Colonic mucosa (tissue), 4 donors: ENCODE measurements around the gene CLN6. TPM values are rescaled to one million over a fixed set of nuclear protein-coding genes. Genes with fewer than 3 reads are reported as not detected.
"Not testable (repeated sequence)": the region's sequence is repeated elsewhere in the genome, so short reads cannot be mapped to it uniquely, and the experiment has no call there.

Source experiments
- DNase-seq: peaks from one replicate; pipeline ENCODE4 v3.0.0-alpha.2; 2020
- H3K27ac ChIP-seq: fragments of 200-600 bp; one replicate; pipeline ENCODE4 v1.8.0; 2021
- H3K27me3 ChIP-seq: fragments of 200-600 bp; one replicate; pipeline ENCODE4 v1.8.0; 2021
- H3K36me3 ChIP-seq: fragments of 200-600 bp; one replicate; pipeline ENCODE4 v1.8.0; 2021
- H3K4me1 ChIP-seq: fragments of 200-600 bp; one replicate; pipeline ENCODE4 v1.8.0; 2021; ENCODE audit warnings: mild to moderate bottlenecking
- H3K4me3 ChIP-seq: fragments of 200-600 bp; one replicate; pipeline ENCODE4 v1.8.0; 2021
- H3K9ac ChIP-seq, 2 donors: one replicate each; pipeline ENCODE4 v1.7.0; 2013; ENCODE audit warnings: control low read depth in 2 of 2, low read depth in 2 of 2, low read length in 2 of 2
- H3K9me3 ChIP-seq: fragments of 200-600 bp; one replicate; pipeline ENCODE4 v1.8.0; 2021
- intact Hi-C: fragments of 100-400 bp; cut with DNase I; formaldehyde crosslinking; loops from one replicate; pipeline ENCODE4 v1.14.1; 2022
- total RNA-seq, 2 donors: library from RNA; stranded (reverse); fragmentation: NEBNext Ultra II Directional in 1 of 2; extraction: Animal tissue kit (Norgen Biotek cat#: 25700) in 1 of 2; gene quantifications; one replicate each; pipeline ENCODE4 v1.2.1, GENCODE V29; 2021
- TF ChIP-seq, protein P1 (sequence below): fragments of 200-600 bp; IDR thresholded peaks from one replicate; pipeline ENCODE4 v1.8.0; 2022; ENCODE audit warnings: antibody characterized with exemption, mild to moderate bottlenecking
- donor health status: healthy.
- donor health status: DM: no; HTN: no; CAD: no.
- donor health status: DM: no; HTN: no; CAD: no.

Gene CLN6
- total RNA-seq, 2 donors from 2014 or later = 18.9 to 55.8 TPM

DNA sequence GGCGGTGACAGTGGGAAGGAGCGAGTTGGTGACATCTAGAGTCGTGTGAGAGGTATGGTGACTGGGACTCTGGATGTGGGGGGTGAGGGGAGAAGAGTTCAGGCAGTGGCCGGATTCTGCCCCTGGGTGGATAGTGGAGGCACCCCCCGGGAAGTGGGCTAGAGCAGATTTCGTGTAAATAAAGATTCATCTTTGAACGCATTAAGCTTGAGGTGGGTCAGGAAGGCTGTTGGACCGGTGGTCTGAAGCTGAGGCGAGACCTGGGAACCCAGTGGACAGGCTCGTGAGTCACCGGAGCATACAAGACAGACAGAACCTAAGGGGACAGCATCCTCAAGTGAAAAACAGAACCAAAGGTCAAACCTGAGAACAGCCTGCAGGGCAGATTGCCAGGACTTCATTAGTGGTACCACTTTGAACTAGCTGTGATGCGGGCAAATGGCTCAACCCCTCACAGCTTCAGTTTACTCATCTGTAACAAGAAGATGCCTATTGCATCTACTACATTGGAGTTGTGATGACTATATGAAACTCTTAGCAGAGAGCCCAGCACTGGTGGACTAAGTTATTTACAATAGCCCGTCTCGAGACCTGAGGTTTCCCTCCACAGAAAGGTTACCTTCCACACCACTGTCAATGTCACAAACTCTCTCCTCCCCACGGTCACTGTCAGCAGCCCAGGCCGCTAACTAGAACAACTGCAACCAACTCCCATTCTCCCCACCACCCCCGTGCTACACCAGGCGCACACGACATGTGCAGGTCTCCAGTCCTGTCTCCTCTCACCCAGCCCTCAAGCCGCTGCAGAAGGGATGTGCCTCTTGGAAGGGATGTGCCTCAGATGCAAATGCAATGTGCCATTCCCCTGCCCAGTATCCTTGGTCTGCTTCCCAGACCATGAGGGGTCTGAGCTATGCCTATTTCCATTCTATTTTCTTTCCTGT is 901 bp upstream of the CLN6 start:
- H3K27ac ChIP-seq = no peak overlapping the region
- no peaks in the 10 kb centered on the region for H3K9me3 ChIP-seq
- H3K9ac ChIP-seq = peak overlapping the region; percentile 37 to 68
- no peaks in the 10 kb centered on the region for H3K36me3 ChIP-seq
- intact Hi-C loops = no loop called here
- DNase-seq = no peak
- H3K4me3 ChIP-seq = peak overlapping the region; percentile 97
- H3K27me3 ChIP-seq = no peaks in the 10 kb centered on the region
- TF ChIP-seq, protein P1, sequence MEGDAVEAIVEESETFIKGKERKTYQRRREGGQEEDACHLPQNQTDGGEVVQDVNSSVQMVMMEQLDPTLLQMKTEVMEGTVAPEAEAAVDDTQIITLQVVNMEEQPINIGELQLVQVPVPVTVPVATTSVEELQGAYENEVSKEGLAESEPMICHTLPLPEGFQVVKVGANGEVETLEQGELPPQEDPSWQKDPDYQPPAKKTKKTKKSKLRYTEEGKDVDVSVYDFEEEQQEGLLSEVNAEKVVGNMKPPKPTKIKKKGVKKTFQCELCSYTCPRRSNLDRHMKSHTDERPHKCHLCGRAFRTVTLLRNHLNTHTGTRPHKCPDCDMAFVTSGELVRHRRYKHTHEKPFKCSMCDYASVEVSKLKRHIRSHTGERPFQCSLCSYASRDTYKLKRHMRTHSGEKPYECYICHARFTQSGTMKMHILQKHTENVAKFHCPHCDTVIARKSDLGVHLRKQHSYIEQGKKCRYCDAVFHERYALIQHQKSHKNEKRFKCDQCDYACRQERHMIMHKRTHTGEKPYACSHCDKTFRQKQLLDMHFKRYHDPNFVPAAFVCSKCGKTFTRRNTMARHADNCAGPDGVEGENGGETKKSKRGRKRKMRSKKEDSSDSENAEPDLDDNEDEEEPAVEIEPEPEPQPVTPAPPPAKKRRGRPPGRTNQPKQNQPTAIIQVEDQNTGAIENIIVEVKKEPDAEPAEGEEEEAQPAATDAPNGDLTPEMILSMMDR = no peak
- H3K4me1 ChIP-seq = peaks cover 9% of the 10 kb centered on the region

DNA sequence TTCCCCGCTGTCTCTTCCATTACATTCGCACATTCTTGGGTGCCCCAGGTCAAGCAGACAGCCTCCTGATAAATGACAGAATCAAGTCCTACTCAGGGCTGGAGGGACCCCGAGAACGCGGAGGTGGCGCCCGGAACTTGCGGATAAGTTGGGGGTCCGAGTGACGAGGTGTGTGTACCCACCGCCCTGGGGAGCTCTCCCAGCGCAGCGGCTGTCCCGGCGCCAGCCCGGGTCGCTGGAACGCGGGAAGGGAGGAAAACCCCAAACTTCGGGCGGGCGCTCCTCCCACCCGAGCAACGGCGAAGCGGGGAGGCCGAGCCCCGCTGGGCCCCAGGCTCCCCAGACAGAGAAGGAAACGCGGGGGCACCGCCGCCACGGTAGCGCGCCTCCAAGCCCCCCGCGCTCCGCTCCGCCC is 550 bp downstream of the CLN6 start:
- Histone ChIP-seq H3K9ac (peak overlapping the region; percentile 69 to 84), H3K27ac (peak overlapping the region; percentile 76), H3K27me3 (no peaks in the 10 kb centered on the region), H3K9me3 (no peaks in the 10 kb centered on the region), H3K36me3 (no peaks in the 10 kb centered on the region), H3K4me1 (peaks cover 5% of the 10 kb centered on the region), H3K4me3 (peak overlapping the region; percentile 97)
- no peak for DNase-seq
- intact Hi-C loops = no loop called here
- TF ChIP-seq, protein P1 = no peak

DNA sequence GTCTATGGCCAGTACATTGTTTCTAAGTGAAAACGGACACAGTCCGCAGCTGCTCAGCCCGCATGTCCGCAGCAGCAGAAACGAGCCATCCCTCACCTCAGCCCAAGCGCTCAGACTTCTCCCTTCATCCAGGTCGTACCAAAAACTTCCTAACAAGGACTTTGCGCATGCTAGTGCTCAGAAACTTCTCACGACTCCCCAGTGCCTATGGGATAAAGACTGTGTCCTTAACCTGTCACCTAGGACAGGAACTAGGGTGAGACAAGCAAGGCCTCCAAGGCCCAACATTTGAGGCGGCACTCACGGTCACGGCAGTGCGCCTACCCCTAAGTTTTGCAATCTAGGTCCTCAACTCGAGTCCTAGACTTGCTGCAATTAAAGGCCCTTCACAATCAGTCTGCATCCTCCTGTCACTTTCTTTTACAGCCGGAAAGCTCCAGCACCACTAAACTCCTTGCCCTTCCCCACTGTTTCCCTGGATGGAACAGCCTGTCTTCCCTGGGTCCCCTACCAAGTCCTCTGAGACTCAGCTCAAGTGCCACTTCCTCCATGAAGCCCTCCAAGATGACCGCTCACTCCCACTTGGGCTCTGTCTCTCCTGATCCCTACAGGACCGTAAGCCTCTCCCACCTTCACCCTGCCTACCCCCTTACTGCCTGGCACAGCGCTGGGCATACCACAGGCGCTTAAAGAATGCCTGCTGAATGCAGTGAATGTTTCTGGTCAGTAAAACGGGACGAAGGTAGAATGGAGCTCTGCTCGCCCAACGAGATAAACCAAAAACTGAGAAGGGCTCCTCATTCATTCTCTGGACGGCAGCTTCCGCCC is 1.2 kb downstream of the CLN6 start:
- no peak overlapping the region for H3K27ac ChIP-seq
- no peaks in the 10 kb centered on the region for H3K36me3 ChIP-seq
- H3K27me3 ChIP-seq = no peaks in the 10 kb centered on the region
- H3K9ac ChIP-seq = peak overlapping the region; percentile 69 to 84
- TF ChIP-seq, protein P1 = no peak
- H3K9me3 ChIP-seq = no peaks in the 10 kb centered on the region
- peaks cover 4% of the 10 kb centered on the region for H3K4me1 ChIP-seq
- intact Hi-C loops = no loop called here
- no peak for DNase-seq
- peak overlapping the region; percentile 97 for H3K4me3 ChIP-seq

DNA sequence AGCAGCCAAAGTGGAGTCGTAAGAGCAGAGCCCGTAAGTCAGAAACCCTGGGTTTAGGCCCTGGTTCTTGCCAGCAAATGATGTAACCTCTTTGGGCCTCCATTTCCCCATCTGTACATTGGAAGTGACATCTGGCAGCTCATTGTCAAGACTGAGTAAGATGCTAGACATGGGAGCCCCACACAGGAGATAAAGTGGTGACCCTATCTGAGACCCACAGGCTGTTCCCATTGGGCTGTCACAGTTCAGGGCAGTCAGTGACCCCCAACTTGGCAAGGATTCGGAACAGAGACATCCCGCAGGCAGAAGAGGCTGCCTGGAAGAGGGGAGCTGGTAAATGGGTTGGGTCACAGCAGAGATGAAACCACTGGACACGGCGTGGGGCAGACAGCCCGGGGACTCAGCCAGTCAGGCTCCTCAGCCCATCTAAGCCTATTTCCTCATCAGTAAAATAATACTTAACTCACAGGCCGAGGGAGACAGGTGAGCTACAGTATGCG is 1.8 kb downstream of the CLN6 start:
- TF ChIP-seq, protein P1 = no peak
- Histone ChIP-seq H3K4me1 (peaks cover 2% of the 10 kb centered on the region), H3K27me3 (no peaks in the 10 kb centered on the region), H3K27ac (no peak overlapping the region), H3K4me3 (no peak overlapping the region), H3K9me3 (no peaks in the 10 kb centered on the region), H3K36me3 (no peaks in the 10 kb centered on the region), H3K9ac (peak overlapping the region in 1 of 2 donors; percentile 69)
- intact Hi-C loops = no loop called here
- no peak for DNase-seq

DNA sequence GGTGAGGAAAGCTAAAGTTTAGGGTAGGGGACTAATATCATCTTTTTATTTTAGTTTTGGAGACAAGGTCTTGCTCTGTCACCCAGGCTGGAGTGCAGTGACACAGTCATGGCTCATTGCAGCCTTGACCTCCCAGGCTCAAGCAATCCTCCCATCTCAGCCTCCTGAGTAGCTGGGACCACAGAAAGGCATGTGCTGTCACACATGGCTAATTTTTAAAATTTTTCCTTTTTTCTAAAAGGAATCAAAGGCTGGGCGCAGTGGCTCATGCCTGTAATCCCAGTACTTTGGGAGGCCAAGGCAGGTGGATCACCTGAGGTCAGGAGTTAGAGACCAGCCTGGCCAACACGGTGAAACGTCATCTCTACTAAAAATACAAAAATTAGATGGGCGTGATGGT is 4.1 kb downstream of the CLN6 start:
- H3K36me3 ChIP-seq, H3K27ac ChIP-seq, H3K9ac ChIP-seq, DNase-seq, H3K4me3 ChIP-seq, intact Hi-C loops, H3K27me3 ChIP-seq, H3K4me1 ChIP-seq, H3K9me3 ChIP-seq: not testable (repeated sequence)
